IMR-90 (cell line): ENCODE data around the gene PIMREG.

Experiments used
- BHLHE40 ChIP-seq: fragments of 150-350 bp; IDR thresholded peaks from 2 replicates; pipeline ENCODE4 v1.6.1; 2016; ENCODE audit warnings: mild to moderate bottlenecking, low read depth, low read length
- FOS ChIP-seq: fragments of 150-350 bp; IDR thresholded peaks from 2 replicates; pipeline ENCODE4 v1.6.1; 2016; ENCODE audit warnings: low read depth, low read length
- POLR2A ChIP-seq: IDR thresholded peaks from 2 replicates; pipeline ENCODE4 v1.6.1; 2012; ENCODE audit warnings: mild to moderate bottlenecking, low read depth, low read length
- RAD21 ChIP-seq: IDR thresholded peaks from 2 replicates; pipeline ENCODE4 v1.6.1; 2012; ENCODE audit warnings: low read length, improper control_type of control experiment
- RFX5 ChIP-seq: IDR thresholded peaks from 2 replicates; pipeline ENCODE4 v1.8.0; 2012; ENCODE audit warnings: low read depth, mild to moderate bottlenecking, low read length, moderate library complexity
- SMC3 ChIP-seq: fragments of 150-350 bp; IDR thresholded peaks from 2 replicates; pipeline ENCODE4 v1.6.1; 2016; ENCODE audit warnings: low read depth, mild to moderate bottlenecking, antibody characterized with exemption, low read length, moderate library complexity
- TF ChIP-seq, protein P1 (sequence below): conservative IDR thresholded peaks from 2 replicates; pipeline ENCODE4 v1.5.1; 2012; ENCODE audit warnings: mild to moderate bottlenecking, low read depth, low read length, improper control_type of control experiment
- TF ChIP-seq, protein P2 (sequence below): fragments of 150-350 bp; IDR thresholded peaks from 2 replicates; pipeline ENCODE4 v1.6.1; 2017; ENCODE audit warnings: mild to moderate bottlenecking, antibody characterized with exemption, low read length, low read depth

DNA sequence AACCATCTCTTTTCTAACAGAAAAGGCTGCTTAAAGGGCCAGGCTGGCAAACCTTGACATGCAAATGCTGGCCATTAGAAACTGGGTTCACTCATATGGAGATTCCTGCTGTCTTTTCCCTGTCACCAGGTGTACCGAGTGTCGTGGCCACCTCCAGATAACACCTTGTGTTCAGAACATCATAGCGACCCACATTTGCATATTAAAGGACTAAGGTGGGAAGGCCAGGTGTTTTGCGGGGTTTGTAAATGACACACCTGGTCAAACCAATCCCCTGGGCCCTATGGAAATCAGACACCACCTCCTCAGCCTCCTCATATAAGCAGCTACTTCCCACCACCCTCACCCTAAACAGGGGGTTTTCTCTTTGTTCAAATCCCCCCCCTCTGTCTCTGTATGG is 6.8 kb upstream of the PIMREG start:
- TF ChIP-seq, protein P1, sequence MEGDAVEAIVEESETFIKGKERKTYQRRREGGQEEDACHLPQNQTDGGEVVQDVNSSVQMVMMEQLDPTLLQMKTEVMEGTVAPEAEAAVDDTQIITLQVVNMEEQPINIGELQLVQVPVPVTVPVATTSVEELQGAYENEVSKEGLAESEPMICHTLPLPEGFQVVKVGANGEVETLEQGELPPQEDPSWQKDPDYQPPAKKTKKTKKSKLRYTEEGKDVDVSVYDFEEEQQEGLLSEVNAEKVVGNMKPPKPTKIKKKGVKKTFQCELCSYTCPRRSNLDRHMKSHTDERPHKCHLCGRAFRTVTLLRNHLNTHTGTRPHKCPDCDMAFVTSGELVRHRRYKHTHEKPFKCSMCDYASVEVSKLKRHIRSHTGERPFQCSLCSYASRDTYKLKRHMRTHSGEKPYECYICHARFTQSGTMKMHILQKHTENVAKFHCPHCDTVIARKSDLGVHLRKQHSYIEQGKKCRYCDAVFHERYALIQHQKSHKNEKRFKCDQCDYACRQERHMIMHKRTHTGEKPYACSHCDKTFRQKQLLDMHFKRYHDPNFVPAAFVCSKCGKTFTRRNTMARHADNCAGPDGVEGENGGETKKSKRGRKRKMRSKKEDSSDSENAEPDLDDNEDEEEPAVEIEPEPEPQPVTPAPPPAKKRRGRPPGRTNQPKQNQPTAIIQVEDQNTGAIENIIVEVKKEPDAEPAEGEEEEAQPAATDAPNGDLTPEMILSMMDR = no peak
- TF ChIP-seq FOS = no peak
- TF ChIP-seq RFX5 = no peak
- TF ChIP-seq, protein P2, sequence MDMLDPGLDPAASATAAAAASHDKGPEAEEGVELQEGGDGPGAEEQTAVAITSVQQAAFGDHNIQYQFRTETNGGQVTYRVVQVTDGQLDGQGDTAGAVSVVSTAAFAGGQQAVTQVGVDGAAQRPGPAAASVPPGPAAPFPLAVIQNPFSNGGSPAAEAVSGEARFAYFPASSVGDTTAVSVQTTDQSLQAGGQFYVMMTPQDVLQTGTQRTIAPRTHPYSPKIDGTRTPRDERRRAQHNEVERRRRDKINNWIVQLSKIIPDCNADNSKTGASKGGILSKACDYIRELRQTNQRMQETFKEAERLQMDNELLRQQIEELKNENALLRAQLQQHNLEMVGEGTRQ = no peak
- TF ChIP-seq BHLHE40 = no peak
- TF ChIP-seq POLR2A = no peak
- TF ChIP-seq RAD21 = no peak
- TF ChIP-seq SMC3 = no peak
